ENCODE results near the gene GLI2.

- TF ChIP-seq CTCF (conservative IDR thresholded peaks at IDR 0.05; ENCODE audit: low read depth, low read length) (no peak), EZH2 (IDR thresholded peaks at IDR 0.05; ENCODE audit: low read length, unreplicated experiment) (no peak)
Measured at GRCh38 chr2:120747281-120747680, 11.6 kb downstream of the GLI2 start.

All from PC-3 (cell line).